RWPE1 (cell line): ENCODE results near the gene SSH2.

ENCODE experiments used
- CTCF ChIA-PET: fragments of 350-600 bp; sonication (Branson Sonifier 250); formaldehyde crosslinking; extraction: SDS; loops from one replicate; lab custom pipeline; 2021; lab: Yijun Ruan, JAX
- POLR2A ChIA-PET: fragments of 400-600 bp; formaldehyde crosslinking; extraction: SDS; loops from one replicate; lab custom pipeline; 2020; ENCODE audit warnings: antibody characterized with exemption; ENCODE audit not compliant: low non-redundant PET; lab: Yijun Ruan, JAX
- DNase-seq: peaks from one replicate; pipeline ENCODE4 v3.0.0; 2012; ENCODE audit warnings: low spot score
- H3K27ac ChIP-seq: fragments of 450-650 bp; 2 replicates; pipeline ENCODE4 v1.5.1; 2017
- TF ChIP-seq, protein P1 (sequence below): fragments of 450-650 bp; conservative IDR thresholded peaks from 2 replicates; pipeline ENCODE4 v1.5.1; 2017; ENCODE audit warnings: low read depth, mild to moderate bottlenecking

SSH2 gene

DNA sequence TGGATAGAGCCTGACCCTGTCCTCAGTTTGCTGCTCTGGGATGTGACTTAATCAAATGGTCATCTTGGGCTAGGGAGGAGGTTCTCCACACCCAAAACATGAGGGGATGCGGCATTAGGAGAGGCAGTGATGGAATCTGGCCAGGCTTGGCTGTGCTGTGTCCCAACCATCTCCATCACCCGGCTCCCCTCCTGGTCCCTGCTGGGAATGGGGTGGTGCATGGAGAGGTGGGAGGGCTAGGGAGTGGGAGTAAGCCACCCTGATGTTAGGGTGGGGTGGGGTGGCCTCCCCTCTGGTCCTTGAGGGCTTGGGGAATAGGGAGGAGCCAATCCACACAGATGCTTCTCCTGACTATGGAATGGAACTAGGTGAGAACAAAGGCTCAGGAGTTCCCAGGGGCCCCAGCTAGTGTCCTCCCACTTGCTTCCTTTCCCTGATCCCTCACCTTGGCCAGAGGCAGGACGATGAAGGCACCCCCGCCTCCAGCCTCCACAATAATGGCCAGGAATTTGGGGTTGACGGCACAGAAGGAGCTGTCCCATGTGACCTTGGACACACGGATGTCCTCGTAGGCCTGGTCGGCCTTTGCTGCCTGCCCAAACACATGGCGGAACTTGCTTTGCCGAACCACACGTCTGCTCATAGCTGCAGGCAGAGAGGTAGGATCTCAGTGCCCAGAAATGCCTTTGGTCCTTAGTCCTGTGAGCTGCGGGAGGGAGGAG is 309.1 kb downstream of the SSH2 start:
- TF ChIP-seq, protein P1, sequence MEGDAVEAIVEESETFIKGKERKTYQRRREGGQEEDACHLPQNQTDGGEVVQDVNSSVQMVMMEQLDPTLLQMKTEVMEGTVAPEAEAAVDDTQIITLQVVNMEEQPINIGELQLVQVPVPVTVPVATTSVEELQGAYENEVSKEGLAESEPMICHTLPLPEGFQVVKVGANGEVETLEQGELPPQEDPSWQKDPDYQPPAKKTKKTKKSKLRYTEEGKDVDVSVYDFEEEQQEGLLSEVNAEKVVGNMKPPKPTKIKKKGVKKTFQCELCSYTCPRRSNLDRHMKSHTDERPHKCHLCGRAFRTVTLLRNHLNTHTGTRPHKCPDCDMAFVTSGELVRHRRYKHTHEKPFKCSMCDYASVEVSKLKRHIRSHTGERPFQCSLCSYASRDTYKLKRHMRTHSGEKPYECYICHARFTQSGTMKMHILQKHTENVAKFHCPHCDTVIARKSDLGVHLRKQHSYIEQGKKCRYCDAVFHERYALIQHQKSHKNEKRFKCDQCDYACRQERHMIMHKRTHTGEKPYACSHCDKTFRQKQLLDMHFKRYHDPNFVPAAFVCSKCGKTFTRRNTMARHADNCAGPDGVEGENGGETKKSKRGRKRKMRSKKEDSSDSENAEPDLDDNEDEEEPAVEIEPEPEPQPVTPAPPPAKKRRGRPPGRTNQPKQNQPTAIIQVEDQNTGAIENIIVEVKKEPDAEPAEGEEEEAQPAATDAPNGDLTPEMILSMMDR = no peak
- H3K27ac ChIP-seq = peak overlapping the region; percentile 69
- CTCF ChIA-PET = interaction anchor here (0.6 to 1.0 kb wide), 3 partner anchors 18 to 73 kb away, joined by 3 read pairs; no protein-coding TSS in a partner anchor
- no peak for DNase-seq
- POLR2A ChIA-PET = interaction anchor here (0.8 kb wide), 1 partner anchor 29 kb away, joined by 3 read pairs; no protein-coding TSS in a partner anchor

DNA sequence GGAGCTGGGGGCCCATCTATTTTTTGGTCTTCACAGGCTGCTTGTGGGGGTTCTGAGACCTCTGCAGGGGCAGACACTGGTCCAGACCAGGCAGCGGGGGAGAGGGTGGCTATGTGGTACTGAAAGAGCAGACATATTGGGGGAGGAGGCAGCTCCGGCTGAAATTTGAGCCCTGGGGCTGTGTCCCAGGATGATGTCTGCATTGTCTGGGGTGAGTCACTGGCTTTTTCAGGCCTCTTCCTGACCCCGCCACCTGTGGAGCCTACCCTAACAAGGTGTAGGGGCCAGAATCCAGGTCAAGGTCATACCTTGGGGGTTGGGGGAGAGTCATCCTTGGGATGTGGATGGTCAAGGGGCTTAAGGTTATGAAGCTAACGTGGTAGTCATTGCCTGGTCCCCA is 309.8 kb downstream of the SSH2 start:
- CTCF ChIA-PET = interaction anchor here (0.6 to 1.3 kb wide), 4 partner anchors 19 to 73 kb away, joined by 3 read pairs; no protein-coding TSS in a partner anchor
- H3K27ac ChIP-seq = peak overlapping the region; percentile 69
- peak; percentile 82 for DNase-seq
- POLR2A ChIA-PET = no interaction called here
- TF ChIP-seq, protein P1 = no peak

DNA sequence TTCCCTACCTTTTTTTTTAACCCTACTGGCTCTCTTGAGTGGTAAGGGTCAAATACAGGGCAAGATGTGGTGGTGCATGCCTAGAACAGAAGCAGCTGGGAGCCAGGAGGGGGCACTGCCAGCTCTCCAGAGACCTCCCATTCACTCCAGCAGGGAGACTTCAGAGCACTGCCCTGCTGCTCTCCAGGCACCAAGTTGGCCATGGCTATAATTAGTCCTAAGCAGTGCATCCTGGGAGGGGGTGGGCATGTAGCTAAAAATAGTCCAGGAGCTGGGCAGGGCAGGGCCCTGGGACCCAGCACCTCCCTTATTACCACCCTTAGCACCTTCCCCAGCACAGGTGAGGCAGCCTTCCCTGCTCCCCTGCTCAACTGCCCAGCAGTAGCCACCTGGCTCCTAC is 310.8 kb downstream of the SSH2 start:
- CTCF ChIA-PET = interaction anchor here (0.6 to 1.8 kb wide), 4 partner anchors 11 to 442 kb away, joined by 3 to 11 read pairs (median 4); no protein-coding TSS in a partner anchor
- TF ChIP-seq, protein P1 = no peak
- DNase-seq = no peak
- H3K27ac ChIP-seq = no peak overlapping the region
- POLR2A ChIA-PET = no interaction called here

DNA sequence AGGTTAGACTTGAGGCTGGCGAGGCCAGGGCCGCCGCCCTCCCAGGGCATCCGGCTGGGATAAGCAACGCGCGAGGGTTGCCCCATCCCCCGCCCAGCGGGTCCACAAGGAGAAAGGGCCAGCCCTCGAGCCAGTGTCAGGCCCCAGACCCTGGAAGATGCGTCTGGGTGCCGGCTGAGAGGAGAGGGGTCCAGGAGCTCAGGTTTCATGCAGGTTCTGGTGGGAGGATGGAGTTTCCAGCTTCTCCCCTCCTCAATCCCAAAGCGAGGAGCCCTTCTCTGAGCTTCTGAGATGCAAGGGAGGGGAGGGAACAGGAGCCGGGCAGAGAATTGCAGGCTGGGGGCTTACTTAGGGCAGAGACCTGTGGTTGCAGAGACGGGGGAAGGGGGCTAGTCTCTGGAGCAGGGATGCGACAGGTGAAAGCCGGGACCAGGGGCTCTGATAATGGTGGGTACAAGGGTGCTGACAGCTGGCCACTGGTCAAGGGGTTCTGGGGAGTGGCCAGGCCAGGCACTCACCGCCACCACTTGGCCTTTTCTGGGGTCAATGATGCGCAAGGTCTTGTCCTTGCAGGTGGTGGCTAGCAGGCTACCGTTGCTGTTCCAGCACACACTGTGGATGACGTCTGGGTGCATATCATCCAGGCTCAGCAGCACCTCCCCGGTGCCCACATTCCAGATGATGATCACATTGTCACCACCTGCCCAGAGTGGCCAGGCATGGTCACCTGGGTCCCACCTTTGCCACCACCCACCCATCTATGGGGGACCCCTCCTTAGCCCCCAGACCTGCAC is 311.6 kb downstream of the SSH2 start:
- DNase-seq = no peak
- H3K27ac ChIP-seq = no peak overlapping the region
- TF ChIP-seq, protein P1 = no peak; the same call in 1 of the 2 replicates
- ChIA-PET POLR2A (no interaction called here), CTCF (interaction anchor here (0.6 to 3.8 kb wide), 15 partner anchors 10 to 1180 kb away, joined by 3 to 45 read pairs (median 3); partner anchors contain the start of gene ANKRD13B)

DNA sequence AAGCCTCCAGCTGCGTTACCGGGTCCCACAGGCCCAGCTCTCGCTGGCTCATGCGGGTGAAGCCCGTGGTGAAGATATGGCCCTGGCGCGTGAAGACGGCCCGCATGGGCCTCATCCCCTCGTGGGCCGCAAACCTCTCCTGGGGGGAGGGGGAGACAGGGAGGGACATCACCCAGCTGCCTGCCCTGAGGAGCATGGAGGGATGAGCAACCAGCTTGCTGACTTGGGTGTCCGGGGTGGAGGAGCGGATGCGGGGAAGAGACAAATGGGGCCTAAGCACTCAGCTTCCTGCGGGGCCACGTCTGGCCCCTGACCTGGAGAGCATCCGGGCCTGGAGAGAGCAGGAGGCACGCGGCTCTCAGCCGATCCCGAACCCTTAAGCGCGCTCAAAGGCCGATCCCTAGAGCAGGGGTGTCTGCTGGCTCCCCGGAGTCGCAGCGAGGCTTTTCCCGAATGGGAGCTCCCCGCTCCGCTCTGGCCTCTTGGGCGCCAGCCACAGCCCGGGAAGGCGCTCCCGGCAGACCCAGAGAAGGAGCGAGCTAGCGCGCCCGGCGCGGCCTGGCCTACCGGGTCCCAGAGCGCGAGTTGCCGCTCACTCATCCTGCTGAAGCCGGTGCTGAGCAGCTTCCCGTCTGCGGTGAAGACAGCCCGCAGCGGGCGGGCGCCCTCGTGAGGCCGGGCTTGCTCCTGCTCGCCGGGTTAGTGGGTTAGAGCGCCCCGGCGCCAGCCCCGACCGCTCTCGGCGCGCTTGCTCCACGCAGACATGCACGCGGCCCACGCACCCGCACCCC is 312.4 kb downstream of the SSH2 start:
- ChIA-PET CTCF (interaction anchor here (0.6 to 3.8 kb wide), 25 partner anchors 9 to 1180 kb away, joined by 3 to 45 read pairs (median 3); partner anchors contain the start of gene ANKRD13B), POLR2A (no interaction called here)
- 0 out of 2 replicates have a peak overlapping the region, but pooled peaks have one; percentile 16 for H3K27ac ChIP-seq
- no peak for DNase-seq
- TF ChIP-seq, protein P1 = peak; percentile 63
